HG03432 (cell line): ENCODE measurements around the gene COL17A1.

ENCODE experiments used
- ATAC-seq: cut with Tn5 transposase; IDR thresholded peaks from one replicate; pipeline ENCODE4 v1.9.1; 2021; ENCODE audit warnings: mild to moderate bottlenecking, moderate library complexity; ENCODE audit not compliant: unreplicated experiment

COL17A1 gene

DNA sequence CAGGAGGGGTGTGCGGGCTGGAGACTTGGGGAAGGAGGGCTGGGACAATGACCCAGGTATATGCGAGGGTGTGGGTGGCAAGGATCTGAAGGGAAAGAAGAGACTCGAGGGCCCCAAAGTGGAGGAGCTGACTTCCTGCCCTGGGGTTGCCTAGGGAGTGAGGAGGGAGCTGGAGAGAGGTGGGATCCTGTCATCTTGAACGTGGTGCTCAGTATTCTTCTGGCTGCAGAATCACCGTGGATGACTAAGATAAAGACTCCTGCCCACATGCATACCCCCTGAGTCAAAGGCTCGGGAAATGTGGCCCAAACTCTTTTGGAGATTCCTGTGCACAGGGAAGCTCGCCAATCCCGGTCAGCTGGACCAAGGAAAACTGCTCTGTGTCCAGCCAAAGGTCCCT is 31.2 kb downstream of the COL17A1 start:
- ATAC-seq: no peak

DNA sequence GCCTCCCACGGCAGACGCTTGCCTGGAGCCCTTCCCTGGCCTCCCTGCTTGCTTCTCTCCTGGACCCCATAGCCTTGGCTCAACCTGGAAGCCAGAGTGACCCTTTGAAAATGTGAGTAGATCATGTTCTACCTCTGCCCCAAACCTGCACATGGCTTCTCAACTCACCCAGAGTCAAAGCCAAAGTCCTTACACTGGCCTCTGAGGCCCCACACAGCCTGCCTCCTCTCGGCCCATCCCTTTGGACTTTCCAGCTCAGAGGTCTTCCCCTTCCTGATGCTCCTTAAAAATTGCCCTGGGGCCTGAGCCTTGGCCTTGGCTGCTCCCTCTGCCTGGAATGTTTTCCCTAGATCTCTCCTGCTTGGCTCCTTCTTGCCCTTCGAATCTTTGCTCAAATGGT is 32.5 kb downstream of the COL17A1 start:
- no peak for ATAC-seq

DNA sequence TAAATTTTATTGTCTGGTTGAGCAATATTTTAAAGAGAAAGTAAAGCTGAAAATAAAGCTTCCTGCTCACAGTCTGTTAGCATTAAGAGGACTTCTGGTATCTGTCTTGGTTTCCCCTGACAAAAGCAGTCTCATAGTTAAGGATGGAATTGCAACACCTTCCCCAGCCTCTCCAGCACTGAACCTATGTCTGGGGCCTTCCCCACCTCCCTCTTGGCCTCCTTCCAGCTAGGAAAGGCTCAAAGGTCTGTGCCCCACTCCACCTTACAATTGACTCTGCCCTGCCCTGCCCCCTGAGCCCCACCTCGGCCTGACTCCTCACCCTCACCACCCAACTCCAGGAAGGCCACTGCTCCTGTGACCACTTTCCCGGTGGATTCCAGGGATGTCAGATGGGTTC is 33.2 kb downstream of the COL17A1 start:
- no peak for ATAC-seq

DNA sequence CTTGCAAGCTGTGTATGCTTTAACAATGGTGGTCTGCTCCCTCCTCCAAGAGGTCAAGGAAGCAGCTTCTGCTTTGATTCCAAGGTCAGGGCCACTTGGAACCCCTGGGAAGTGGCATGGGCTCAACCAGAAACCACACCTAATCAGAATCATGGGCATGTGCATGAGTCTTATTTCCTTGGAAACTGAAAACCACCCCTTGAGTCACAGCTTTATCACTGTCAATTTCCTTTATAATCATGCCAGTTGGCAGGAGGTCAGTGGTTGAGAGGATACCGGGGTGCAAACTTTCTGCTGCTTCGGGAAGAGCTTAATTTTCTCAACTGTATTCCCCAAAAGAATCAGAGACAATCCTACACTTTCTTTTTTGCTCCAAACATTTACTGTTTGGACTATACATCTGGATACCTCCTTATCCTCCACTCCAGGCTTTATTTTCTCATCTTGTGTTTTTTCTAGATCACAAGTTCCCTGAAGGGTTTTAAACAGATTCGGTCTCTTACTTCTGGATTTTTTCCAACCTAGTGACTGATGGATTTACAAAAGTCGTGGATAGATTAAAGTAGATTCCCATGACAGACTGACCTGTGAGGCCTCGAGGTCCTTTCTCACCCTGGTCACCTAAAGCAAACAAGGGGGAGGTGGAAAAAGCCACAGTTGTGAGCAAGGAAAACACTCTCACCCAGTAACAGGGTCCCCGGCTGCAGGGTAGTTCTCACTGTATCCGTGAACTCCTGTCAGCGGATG is 36.0 kb downstream of the COL17A1 start:
- no peak for ATAC-seq

DNA sequence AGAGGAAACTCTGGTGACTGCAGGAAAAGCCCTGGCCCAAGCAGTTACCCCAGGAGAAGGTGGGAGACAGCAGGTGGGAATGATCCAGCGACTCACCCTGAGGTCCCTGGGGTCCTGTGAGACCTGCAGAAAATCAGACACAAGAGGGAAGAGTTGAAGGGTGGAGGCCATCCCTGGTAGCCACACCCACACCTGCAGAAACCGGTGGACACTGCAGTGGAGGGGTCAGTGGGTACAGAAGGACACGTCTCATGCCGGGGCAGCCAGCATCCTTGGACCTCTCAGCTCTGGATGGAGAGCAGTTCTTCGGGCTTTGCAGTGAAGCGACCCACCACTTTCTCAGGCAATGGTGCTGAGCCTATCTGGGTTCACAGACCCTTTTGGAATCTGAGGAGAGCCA is 39.0 kb downstream of the COL17A1 start:
- ATAC-seq: no peak

DNA sequence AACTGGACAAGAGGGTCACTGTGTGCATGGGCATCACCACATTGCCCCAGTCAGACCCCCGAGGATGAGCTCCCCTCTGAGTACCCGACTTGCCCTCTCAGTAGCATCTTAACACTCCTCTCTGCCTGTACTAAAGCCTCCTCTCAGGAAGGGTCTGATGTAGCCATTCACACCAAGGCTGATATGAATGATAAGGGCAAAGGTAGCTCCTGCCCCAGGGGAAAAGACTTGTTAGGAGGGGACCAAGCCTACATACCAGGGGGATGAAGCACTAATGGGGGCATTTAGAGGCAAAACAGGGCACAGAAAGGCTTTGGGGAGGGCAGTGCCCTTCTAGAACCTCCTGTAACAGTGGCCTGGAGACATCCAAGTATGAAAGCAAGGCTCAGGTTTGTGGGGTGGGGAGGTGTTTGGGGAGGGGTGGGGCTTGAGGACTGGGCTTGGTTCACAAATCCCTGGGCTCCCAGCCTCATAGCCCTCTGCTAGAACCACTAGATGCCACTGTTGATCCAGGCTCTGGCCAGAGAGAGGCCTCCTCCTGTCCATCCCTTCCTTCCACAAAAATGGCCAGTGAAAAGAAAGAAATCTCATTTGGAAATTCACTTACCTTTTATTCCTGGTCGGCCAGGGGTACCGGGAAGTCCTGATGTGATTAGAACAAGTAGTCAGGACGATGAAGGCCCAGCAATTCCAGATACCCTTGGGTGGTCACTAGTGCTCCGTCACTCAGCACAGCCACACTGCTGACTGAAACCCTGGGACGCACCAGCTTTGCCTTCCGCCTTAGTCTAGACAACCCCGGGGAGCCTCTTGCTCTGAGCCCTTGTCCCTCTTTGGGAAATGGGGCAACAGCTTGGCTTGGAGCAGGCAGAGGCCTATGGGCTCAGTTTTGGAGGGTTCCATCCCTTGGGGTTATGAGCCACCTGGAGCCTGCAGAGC is 40.3 kb downstream of the COL17A1 start:
- no peak for ATAC-seq

DNA sequence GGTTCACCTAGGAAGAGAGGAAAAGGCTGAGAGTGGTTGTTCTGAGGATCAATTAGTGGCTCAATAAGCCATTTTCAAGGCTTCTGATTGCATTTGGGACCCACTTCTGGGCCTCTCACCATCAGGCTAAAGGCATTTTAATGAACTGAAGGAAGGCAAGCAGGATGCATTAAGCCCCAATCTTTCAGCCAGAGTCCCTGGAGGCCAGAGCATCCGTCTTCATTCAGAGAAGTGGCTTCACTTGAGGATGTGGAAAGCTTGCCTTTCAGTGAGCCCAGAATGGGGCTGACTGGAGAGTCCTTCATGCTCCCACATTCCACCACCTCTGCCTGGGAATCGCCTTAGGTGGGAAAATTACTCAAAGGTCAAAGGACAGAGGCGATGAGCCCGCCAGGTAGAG is 41.8 kb downstream of the COL17A1 start:
- ATAC-seq: no peak

DNA sequence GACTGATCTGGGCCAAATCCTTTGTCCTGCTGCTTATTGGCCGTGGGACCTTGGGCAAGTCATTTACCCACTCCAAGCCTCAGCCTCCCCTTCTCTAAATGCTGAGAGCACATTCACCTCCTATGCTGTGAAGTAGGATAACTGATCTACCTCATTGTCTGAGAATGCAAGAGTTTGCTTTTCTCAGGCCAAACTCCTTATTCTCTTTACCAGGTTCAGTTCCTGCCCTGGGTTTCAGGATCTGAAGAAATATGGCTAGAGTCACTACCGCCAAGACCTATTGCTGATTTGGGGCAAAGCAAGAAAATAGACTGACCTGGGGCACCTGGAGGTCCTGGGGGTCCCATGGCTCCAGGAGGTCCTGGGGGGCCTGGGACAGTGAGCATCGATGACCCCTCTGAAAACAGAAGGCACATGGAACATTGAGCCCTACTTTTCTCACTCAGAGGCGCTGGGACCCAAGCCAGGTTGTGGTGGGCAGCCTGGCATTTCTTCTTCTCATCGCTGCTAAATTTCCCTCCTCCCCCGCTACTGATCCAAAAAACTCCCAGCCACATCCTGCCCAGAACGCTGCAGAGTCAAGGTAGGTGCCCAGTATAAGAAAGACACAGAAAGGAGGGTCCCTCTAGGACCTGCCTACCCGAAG is 42.4 kb downstream of the COL17A1 start:
- ATAC-seq: no peak

DNA sequence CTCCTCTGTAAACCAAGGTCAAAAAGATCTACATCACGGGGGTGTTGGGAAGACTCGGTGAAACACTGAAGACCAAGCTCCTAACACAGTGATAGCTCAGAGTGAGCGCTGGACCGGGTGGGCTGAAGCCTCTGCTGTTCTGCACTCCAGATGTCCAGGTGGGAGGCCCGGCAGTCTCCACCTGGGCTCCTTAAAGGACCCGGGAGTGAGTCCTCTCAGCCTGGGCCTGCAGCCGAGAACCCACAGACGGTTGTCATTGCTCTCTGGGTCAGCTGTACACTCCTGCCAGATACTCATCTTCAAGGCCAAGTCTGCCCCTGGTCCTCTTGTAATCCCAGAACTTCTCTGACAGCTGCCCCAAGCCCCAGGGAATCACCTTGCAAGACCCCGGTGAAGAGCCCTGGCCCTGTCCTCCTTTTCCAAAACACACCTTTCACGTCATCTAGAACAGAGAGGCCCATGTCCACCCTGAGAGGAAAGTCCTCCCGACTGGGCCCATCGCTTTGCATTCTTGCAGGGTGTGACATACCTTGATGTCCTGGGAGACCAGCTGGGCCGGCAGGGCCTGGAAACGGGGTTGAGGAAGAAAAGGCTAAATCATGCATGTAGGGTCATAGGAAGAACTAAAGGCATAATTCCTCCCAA is 43.7 kb downstream of the COL17A1 start:
- no peak for ATAC-seq

DNA sequence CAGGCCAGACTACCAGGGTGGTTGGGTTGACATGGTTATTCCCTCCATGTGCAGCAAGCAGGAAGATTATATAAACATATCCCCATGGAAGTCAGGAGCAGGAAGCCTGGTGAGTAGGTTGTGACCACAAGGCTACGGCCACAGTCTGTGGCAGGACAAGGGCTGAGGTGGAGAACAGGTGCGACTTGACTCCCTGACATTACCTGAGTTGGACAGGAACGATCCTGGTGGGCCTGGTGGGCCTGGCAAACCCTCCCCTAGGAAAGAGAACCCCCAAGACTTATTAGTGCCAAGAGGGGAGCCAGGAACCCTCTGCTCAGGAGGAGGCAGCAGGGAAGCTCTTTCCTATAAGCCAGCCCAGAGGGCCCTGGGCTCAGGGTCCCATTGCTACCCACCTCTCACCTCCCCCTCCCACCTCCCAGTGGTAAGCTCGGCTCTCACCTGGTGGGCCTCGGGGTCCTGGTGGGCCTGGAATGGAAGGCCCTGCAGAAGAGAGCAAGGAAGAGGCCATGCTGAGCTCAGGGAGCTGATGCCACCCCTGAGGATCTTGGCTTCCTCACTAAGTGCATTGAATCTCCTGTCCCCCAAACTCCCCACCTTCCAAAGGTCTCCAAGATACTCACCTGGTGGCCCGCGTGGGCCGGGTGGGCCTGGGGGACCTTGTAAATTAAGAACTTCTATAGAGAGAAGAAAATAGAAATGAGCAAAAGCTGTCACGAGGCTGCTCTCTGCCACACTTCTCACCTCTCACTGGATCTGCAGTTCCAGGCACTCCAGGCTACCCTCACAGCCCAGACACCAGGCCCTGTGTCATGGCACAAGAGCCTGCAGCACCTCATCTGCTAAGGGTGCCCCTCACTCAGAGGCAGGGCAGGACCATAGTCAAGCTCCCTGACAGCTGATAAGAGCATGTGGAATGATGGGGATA is 44.6 kb downstream of the COL17A1 start:
- ATAC-seq: no peak

DNA sequence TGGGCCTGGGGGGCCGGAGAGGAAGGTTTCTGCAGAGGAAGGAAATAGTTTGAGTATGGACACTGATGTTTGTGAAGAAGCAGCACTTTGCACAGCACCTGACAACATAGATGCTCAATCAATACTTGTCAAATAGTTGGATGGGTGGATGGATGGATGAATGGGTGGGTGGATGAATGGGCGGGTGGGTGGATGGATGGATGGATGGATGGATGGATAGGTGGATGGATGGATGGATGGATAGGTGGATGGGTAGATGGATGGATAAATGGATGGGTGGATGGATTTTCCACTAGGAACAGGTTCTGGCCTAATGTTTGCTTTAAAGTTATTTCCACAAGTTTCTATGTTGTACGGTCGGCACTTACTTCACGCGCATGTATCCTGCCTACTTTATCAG is 45.3 kb downstream of the COL17A1 start:
- ATAC-seq: no peak

DNA sequence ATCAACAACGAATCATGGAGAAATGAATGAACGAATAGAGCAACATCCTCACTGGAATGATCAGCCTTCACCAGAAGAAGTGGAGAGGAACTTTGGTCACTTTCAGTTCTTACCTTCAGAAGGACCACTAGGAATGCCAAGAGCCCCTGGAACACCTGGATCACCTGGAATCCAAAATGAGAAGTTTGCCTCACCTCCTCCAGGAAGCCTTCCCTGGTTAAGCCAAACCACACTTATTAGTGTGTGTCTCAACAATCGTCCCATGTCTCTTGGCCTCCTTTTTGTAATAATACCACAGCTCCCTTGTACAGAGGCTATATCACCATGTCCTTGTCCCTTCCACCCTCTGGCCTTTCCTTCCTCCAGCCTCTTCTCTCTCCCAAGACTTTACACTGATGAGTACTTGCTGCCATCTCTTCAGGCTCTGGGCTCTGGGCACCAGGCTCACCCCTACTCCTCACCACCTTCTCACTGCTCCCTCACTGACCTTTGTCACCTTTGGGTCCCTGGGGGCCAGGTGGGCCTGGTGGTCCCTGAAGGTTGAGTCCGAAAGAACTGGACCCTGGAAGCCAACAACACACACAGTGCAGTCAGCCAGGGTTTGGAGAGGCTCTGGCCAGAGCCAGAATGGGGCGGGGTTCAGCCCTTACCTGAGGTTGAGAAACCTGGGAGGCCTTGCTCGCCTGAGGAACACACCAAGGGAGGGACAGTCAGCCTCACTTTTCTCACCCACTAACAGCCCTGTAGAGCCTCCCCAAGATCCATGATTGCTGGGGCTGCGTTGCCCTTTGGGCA is 46.5 kb downstream of the COL17A1 start:
- no peak for ATAC-seq

DNA sequence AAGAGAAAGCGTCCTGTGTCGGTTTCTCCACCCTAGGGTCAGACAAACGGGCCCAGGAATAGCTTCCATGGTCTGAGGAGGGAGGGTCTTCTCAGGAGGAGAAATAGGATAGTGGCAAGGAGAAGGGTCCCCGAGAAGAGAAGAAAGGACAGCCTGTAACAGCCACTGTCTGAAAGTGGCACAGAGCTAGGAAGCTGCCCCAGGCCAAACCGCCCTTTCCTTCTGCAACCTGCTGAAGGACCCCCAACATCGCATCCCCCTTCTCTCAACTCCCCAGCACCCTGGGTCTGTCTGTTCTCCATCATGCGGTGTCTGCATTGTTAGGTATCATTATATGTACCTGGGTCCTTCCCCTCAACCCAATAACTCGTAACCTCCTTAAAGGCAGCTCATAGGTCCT is 47.1 kb downstream of the COL17A1 start:
- no peak for ATAC-seq

DNA sequence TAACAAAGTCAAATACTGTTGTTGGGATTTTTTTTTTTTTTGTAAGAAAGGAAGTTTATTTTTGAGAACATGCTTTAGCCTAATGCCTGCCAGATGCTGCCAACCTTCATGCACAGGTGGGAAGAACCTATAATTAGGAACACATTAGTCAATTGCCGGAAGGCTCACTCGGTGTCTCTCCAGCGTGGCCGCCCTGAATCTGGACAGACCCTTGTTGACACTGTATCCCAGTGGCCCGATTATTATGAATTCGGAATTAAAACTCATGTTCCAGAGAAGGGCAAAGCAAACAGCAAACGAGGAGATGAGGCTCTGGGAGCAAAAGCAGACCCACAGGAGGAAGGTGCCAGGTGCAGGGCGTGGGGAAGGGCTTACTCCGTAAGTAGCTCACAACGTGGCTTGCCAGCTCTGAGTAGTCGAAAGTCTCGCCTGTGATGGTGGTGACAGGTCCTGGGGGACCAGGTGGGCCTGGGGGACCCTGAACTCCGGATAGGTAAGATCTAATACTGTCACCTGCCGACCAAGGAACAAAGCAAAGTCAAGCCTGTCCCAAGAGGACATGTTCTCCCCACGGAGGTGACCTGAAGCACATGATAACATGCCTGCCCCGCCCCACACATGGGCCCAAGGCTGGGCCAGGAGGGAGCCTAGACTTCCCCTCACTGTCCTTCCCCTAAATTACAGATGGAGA is 48.3 kb downstream of the COL17A1 start:
- ATAC-seq: no peak

DNA sequence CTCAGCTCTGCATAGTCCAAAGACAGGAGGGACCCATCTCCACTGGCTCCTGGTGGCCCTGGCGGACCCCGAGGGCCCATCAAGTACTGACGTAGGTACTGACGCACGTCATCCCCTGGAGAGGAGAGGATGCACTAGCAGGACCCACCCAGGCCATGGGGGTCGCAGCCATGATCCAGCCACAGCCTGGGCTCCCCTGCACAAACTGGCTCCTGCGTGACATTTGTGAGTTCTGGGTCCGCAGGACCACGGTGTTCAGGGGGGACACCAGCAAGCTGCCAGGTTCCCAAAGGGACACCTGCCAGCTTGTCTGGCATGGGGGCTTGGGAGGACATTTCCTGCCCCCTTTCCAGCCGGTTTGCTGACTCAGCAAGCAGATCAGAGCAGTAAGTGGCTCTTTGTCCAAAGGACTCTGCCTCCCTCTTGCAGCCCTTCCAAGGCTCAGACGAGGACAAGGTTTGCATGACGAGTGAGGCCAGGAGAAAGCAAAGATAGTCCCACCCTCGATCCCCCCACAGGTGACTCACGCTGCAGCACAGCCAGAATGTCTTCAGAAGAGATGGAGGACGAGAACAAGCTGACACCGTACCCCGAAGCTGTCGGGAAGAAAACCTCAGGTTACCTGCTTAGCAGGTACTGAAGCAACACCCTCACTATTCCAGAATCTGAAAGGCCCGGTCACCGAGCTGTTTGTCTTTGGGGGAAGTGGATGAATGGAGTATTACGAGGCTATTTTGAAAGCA is 49.0 kb downstream of the COL17A1 start:
- no peak for ATAC-seq

DNA sequence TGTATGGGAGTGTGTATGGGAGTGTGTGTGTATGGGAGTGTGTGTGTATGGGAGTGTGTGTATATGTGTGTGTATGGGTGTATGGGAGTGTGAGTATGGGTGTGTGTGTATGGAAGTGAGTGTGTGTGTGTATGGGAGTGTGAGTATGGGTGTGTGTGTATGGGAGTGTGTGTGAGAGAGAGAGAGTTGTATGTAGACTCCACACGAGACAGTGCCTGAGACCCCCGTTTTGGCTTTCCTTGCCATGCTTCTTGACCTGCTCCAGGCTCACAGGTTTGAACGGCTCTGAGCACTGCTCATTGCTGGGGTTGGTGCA is 49.7 kb downstream of the COL17A1 start:
- no peak for ATAC-seq

DNA sequence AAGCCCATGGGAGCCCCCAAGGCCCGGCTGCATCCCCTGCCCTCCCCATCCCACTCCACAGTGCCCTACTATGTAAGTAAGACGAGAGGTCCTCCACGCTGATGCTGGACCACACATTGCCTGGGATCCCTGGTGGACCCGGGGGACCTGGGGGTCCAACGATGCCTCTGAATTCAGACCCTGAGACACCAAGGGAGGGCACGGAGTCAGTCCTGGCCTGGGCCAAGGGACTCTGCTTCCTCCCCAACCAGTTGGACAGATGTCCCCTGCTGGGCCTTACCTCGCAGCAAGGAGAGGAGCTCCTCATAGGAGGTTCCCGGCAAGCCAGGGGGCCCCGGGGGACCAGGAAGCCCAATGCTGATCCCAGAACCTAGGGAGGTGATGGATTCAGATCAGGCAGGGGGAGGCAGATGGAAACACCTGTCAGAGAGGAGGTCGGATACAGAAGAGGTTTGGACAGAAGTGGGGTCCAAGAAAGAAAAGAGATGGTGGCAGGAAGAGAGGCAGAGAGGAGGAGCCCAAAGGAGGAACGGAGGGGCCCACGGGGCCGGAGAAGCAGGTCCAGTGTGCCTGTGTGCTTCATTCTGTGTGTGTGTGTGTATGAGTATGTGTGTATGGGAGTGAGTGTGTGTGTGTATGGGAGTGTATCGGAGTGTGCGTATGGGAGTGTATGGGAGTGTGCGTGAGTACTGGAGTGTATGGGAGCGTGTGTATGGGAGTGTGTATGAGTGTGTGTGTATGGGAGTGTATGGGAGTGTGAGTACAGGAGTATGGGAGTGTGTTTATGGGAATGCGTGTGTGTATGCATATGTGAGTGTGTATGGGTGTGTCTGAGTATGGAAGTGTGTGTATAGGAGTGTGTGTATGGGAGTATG is 50.2 kb downstream of the COL17A1 start:
- no peak for ATAC-seq
